BJ (cell line): ENCODE data around the gene SLCO4A1. TPM values are rescaled to one million over a fixed set of nuclear protein-coding genes. Genes with fewer than 3 reads are reported as not detected.

Experiments
- CTCF ChIA-PET: fragments of 350-600 bp; formaldehyde crosslinking; extraction: SDS; loops from one replicate; lab custom pipeline; 2021; ENCODE audit warnings: antibody characterized with exemption, inconsistent platforms; lab: Yijun Ruan, JAX
- POLR2A ChIA-PET: fragments of 300-600 bp; sonication (Branson Sonifier 250); formaldehyde crosslinking; extraction: SDS; loops from one replicate; lab custom pipeline; 2021; ENCODE audit warnings: antibody characterized with exemption; lab: Charles Lee
- DNase-seq: peaks from one replicate; pipeline ENCODE4 v3.0.0-alpha.2; 2011; ENCODE audit warnings: low read depth
- H3K27me3 ChIP-seq: 2 replicates; pipeline ENCODE4 v1.6.0; 2011; ENCODE audit warnings: low read length; ENCODE audit not compliant: control insufficient read depth, insufficient read depth
- H3K36me3 ChIP-seq: 2 replicates; pipeline ENCODE4 v1.5.1; 2011; ENCODE audit warnings: low read length; ENCODE audit not compliant: control insufficient read depth, insufficient read depth
- H3K4me3 ChIP-seq: 2 replicates; pipeline ENCODE4 v1.5.1; 2011; ENCODE audit warnings: low read depth, mild to moderate bottlenecking, control low read depth, low read length
- polyA plus RNA-seq: library from polyadenylated mRNA; depleted of rRNA; stranded (reverse); fragments of >200 nt; gene quantifications from 2 replicates; pipeline ENCODE4 v1.2.3, GENCODE V29; 2011
- TF ChIP-seq, protein P1 (sequence below): IDR thresholded peaks from 2 replicates; pipeline ENCODE4 v1.5.1; 2011; ENCODE audit warnings: low read depth, mild to moderate bottlenecking, control low read depth, inconsistent platforms, low read length, moderate library complexity; ENCODE audit not compliant: insufficient read depth

SLCO4A1 gene
- polyA plus RNA-seq, 1 experiment = 0.15 TPM

DNA sequence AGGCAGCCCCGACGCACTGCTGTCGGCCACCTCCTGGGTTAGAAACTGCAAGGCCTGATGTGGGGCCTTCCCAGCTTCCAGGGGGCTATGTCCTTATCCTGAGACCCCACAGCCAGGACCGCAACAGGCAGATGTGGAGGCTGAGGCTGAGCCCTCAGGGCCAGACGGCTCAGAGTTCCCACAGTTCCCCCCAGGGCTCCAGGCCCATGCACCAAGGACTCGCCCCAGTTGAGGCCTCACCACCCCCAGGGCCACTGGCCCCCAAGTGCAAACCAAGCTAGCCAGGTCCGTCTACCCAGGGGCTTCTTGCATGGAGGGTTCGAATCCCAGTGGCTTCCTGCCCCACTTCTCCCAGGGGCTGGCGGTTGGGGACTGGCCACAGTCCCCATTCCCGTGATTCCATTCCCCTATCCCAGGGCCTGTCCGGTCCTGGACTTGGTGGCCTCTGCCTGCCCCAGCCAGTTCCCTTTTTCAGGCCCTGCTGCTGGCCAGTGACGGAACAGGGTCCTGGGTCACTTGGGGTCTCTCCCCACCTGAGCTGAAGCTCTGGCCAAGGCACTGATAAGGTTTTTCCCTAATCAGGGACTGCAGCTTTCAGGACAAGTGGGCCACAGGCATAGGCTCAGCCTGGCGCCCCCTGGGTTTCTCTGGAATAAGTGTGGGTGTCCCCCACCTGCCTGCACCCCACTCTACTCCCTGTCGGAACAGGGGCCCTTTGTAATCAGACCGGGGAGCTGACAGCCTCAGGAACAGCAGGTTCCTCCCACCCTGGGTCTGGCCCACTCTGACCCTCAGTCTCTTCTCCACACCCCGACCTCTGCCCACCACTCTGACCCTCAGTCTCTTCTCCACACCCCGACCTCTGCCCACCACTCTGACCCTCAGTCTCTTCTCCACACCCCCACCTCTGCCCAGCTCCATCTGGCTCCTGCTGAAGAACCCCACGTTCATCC lies 22.0 kb downstream of the SLCO4A1 start:
- no peak for DNase-seq
- TF ChIP-seq, protein P1, sequence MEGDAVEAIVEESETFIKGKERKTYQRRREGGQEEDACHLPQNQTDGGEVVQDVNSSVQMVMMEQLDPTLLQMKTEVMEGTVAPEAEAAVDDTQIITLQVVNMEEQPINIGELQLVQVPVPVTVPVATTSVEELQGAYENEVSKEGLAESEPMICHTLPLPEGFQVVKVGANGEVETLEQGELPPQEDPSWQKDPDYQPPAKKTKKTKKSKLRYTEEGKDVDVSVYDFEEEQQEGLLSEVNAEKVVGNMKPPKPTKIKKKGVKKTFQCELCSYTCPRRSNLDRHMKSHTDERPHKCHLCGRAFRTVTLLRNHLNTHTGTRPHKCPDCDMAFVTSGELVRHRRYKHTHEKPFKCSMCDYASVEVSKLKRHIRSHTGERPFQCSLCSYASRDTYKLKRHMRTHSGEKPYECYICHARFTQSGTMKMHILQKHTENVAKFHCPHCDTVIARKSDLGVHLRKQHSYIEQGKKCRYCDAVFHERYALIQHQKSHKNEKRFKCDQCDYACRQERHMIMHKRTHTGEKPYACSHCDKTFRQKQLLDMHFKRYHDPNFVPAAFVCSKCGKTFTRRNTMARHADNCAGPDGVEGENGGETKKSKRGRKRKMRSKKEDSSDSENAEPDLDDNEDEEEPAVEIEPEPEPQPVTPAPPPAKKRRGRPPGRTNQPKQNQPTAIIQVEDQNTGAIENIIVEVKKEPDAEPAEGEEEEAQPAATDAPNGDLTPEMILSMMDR = no peak
- H3K27me3 ChIP-seq = no peaks in the 10 kb centered on the region
- CTCF ChIA-PET = interaction anchor here (1.5 to 7.7 kb wide), 2 partner anchors 127 to 144 kb away, joined by 3 to 72 read pairs; no protein-coding TSS in a partner anchor
- H3K36me3 ChIP-seq = no peaks in the 10 kb centered on the region
- POLR2A ChIA-PET = no interaction called here
- no peak overlapping the region for H3K4me3 ChIP-seq

DNA sequence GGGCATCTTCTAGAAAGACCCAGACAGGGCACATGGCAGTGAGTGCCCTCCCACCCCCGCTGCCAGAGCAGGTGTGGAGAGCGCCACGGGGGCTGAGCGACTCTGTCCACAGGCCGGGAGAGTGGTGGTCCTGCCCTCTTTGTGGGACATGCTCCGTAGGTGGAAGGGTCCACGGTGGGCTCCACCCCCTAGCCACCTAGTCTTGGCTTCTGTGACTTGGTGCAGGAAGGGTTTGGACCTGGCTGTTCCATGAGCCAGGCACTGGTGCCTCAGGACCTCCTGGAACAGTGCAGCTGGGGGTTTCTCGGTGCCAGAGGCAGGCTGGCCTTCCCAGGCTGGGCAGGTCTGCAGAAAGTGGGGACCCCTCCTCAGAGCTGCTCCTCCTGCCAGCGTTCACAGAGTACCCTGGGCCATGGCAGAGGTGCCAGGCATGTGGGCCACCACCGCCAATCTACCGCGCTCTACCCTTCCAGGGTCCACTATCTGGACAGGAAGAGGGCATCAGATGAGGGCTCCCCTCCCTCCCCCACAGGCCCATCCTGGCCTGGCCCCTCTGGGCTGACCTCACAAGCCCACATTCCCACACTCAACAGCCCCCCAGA lies 23.0 kb downstream of the SLCO4A1 start:
- CTCF ChIA-PET = interaction anchor here (0.6 to 7.7 kb wide), 2 partner anchors 46 to 126 kb away, joined by 3 to 72 read pairs; no protein-coding TSS in a partner anchor
- DNase-seq = no peak
- no peaks in the 10 kb centered on the region for H3K27me3 ChIP-seq
- TF ChIP-seq, protein P1 = no peak
- H3K4me3 ChIP-seq = no peak overlapping the region
- POLR2A ChIA-PET = no interaction called here
- no peaks in the 10 kb centered on the region for H3K36me3 ChIP-seq

DNA sequence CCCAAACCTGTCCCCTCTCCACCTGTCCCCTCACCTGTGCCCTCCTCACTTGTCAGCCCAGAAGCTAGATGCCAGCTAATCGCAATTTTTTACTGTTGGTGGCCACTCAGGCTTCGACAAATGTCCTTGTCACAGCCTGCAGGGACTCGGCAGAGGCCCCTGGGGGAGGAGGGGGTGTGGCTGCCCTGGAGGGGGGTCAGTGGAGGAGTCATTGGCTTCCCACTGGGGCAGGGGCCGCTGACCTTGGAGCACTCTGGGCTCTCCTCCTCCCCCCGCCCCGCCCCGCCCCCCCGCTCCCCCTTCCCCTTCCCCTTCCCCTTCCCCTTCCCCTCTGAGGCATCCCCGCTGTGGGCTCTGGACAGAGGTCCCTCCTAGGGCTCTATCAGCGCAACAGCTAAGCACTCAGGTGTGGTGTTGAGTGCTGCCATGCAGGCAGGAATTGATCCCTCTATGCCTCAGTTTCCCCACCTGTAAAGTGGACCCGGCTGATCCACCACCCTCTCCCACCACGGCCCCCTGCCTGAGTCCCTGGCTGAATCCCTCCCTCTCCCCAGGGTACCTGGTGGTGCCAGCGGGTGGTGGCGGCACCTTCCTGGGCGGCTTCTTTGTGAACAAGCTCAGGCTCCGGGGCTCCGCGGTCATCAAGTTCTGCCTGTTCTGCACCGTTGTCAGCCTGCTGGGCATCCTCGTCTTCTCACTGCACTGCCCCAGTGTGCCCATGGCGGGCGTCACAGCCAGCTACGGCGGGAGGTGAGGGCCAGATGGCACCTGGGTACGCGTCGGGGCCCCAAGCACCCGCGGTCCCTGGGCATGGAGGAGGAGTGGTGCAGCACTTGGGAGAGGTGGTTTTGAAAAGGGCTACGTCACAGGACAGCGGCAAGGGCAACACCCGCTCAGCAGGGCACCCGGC lies 23.8 kb downstream of the SLCO4A1 start:
- DNase-seq = no peak
- no peak overlapping the region for H3K4me3 ChIP-seq
- ChIA-PET POLR2A (no interaction called here), CTCF (interaction anchor here (0.6 to 7.7 kb wide), 4 partner anchors 11 to 844 kb away, joined by 4 to 72 read pairs (median 8); no protein-coding TSS in a partner anchor)
- TF ChIP-seq, protein P1 = no peak
- no peaks in the 10 kb centered on the region for H3K27me3 ChIP-seq
- H3K36me3 ChIP-seq = no peaks in the 10 kb centered on the region

DNA sequence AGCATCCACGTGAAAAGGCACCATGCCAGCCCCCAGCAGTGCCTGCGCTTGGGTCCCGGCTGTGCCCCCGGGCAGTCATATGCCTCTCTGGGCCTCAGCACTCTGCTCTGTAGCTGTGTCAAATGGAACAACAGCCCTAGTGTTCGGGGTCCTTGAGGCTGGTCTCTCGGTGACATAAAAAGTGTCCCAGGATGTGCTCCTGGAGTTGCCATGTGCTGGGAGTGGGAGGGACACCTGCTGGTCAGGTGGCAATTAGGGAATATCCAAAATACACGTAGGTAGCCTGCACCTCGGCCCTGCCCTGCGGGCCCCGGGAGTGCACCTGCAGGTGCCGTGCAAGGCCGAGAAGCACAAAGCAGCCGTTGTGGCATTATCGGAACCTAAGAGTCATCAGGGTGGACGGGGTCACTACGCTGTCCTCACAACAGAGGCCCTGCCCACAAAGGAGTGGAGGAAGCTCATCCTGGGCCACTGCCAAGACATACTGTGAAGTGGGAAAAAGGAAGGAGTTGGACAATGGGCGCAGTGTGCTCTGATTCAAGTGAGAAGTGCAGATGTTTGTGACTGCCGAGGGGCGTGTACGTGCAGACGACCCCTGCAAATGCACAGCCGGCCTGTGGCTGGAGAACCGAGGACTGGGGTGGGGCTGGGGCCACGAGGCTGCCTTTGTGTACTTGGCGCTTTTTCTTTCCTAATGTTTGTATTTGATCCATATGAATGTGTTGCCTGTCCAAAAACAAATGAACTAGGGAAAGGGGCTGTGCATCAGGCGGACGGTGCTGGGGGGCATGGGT lies 24.6 kb downstream of the SLCO4A1 start:
- Histone ChIP-seq H3K27me3 (no peaks in the 10 kb centered on the region), H3K36me3 (no peaks in the 10 kb centered on the region), H3K4me3 (no peak overlapping the region)
- ChIA-PET POLR2A (no interaction called here), CTCF (interaction anchor here (1.0 to 7.7 kb wide), 6 partner anchors 12 to 142 kb away, joined by 3 to 72 read pairs (median 6); no protein-coding TSS in a partner anchor)
- no peak for DNase-seq
- TF ChIP-seq, protein P1 = no peak
